K562 (cell line): ENCODE measurements around the gene FUNDC1. TPM values are rescaled to one million over a fixed set of nuclear protein-coding genes. Genes with fewer than 3 reads are reported as not detected.

Experiments used
- ATAC-seq: fragments of 200-7000 bp; cut with Tn5 transposase; 3 replicates; pipeline ENCODE4 v1.9.1; 2020; ENCODE audit warnings: moderate library complexity
- BruUV-seq: library from RNA; stranded (reverse); fragments of 400-500 nt; replicated peaks from 2 replicates; lab custom pipeline; 2021; lab: Mats Ljungman, UMichigan
- CTCF ChIA-PET: fragments of 300-600 bp; formaldehyde crosslinking; extraction: SDS; loops from one replicate; lab custom pipeline; 2021; ENCODE audit warnings: low intra/inter-chr PET ratio; lab: Yijun Ruan, JAX
- POLR2A ChIA-PET: fragments of 300-600, 350-650 bp; sonication (Branson Sonifier 250); formaldehyde crosslinking; extraction: SDS; loops from one replicate; lab custom pipeline; 2021; ENCODE audit warnings: antibody characterized with exemption, inconsistent platforms; lab: Yijun Ruan, JAX
- DNase-seq, 4 experiments: peaks; one replicate each; pipeline versions ENCODE4 v3.0.0 to v3.0.0-alpha.2; 2011 to 2018; ENCODE audit warnings: low spot score in 3 of 4, mixed read lengths in 3 of 4; ENCODE audit errors: extremely low read depth in 1 of 4
- FAIRE-seq: peaks from 2 replicates; lab custom pipeline; 2011; peaks lifted over from hg19 to GRCh38; lab: Jason Lieb, UNC
- H2AFZ ChIP-seq: 2 replicates; pipeline ENCODE4 v1.6.0; 2011; ENCODE audit warnings: low read depth, low read length, control low read depth, inconsistent platforms
- H3K27ac ChIP-seq: fragments of 200-600 bp; 3 replicates; pipeline ENCODE4 v1.8.0; 2011; ENCODE audit warnings: low read depth, mild to moderate bottlenecking, control low read depth, inconsistent platforms, low read length, moderate library complexity, mixed read lengths; ENCODE audit errors: extremely low read depth
- H3K27me3 ChIP-seq, 2 experiments: fragments of 300-600 bp in 1 of 2; 2 replicates in 1 of 2; 3 replicates in 1 of 2; pipeline versions ENCODE4 v1.6.0 to v1.8.0; 2011; ENCODE audit warnings: inconsistent platforms in 2 of 2, low read length in 2 of 2, mild to moderate bottlenecking in 1 of 2, mixed read lengths in 1 of 2, moderate library complexity in 1 of 2; ENCODE audit not compliant: control insufficient read depth in 2 of 2, insufficient read depth in 2 of 2
- H3K36me3 ChIP-seq: fragments of 300-600 bp; 3 replicates; pipeline ENCODE4 v1.8.0; 2011; ENCODE audit warnings: mild to moderate bottlenecking, low read length, inconsistent platforms; ENCODE audit not compliant: control insufficient read depth, insufficient read depth
- H3K4me1 ChIP-seq, 2 experiments: fragments of 200-600 bp in 1 of 2; replicated peaks in 1 of 2; 2 replicates in 1 of 2; 3 replicates in 1 of 2; pipeline versions ENCODE4 v1.5.1 to v1.8.0; 2011; ENCODE audit warnings: inconsistent platforms in 2 of 2, low read length in 2 of 2, mild to moderate bottlenecking in 1 of 2, mixed read lengths in 1 of 2, moderate library complexity in 1 of 2; ENCODE audit not compliant: control insufficient read depth in 2 of 2, insufficient read depth in 2 of 2
- H3K4me2 ChIP-seq: 2 replicates; pipeline ENCODE4 v1.6.1; 2011; ENCODE audit warnings: low read length, control low read depth, inconsistent platforms, mixed read lengths; ENCODE audit not compliant: insufficient read depth
- H3K4me3 ChIP-seq: fragments of 200-600 bp; sonication (generic), shearing (Covaris generic); 2 replicates; pipeline ENCODE4 v1.5.1; 2016; ENCODE audit warnings: control low read depth, inconsistent platforms
- H3K79me2 ChIP-seq: fragments of 200-600 bp; 3 replicates; pipeline ENCODE4 v1.8.0; 2011; ENCODE audit warnings: low read length, inconsistent platforms; ENCODE audit not compliant: control insufficient read depth, insufficient read depth
- H3K9ac ChIP-seq, 2 experiments: 2 replicates each; pipeline versions ENCODE4 v1.6.0 to v1.6.1; 2011; ENCODE audit warnings: low read depth in 2 of 2, low read length in 2 of 2, control low read depth in 1 of 2, inconsistent platforms in 1 of 2, mild to moderate bottlenecking in 1 of 2, mixed read lengths in 1 of 2; ENCODE audit not compliant: insufficient read depth in 1 of 2
- H3K9me1 ChIP-seq: one replicate; pipeline ENCODE4 v1.6.0; 2011; ENCODE audit warnings: inconsistent platforms, mild to moderate bottlenecking, low read length, moderate library complexity; ENCODE audit not compliant: control insufficient read depth, insufficient read depth
- H3K9me3 ChIP-seq: replicated peaks from 2 replicates; pipeline ENCODE4 v1.5.1; 2011; ENCODE audit warnings: low read depth, low read length, inconsistent platforms; ENCODE audit not compliant: control insufficient read depth, insufficient read depth
- H4K20me1 ChIP-seq: replicated peaks from 2 replicates; pipeline ENCODE4 v1.6.1; 2011; ENCODE audit warnings: low read length, inconsistent platforms, mixed read lengths; ENCODE audit not compliant: control insufficient read depth, insufficient read depth
- ATF3 ChIP-seq, 2 experiments: fragments of 450-650 bp in 1 of 2; sonication (generic) in 1 of 2; formaldehyde crosslinking in 1 of 2; IDR thresholded peaks in 1 of 2; conservative IDR thresholded peaks in 1 of 2; 2 replicates each; pipeline versions ENCODE4 v1.6.1 to v1.8.1; 2016 to 2023; ENCODE audit warnings: mild to moderate bottlenecking in 2 of 2, moderate library complexity in 2 of 2, inconsistent platforms in 1 of 2, missing genetic modification reagents in 1 of 2
- CUX1 ChIP-seq: fragments of 200-800 bp; sonication (Bioruptor generic); IDR thresholded peaks from 2 replicates; pipeline ENCODE4 v1.6.1; 2016; ENCODE audit warnings: missing genetic modification characterization, missing compliant biosample characterization
- MAX ChIP-seq: sonication (generic); formaldehyde crosslinking; IDR thresholded peaks from 2 replicates; pipeline ENCODE4 v1.9.0; 2022; ENCODE audit warnings: mild to moderate bottlenecking, missing genetic modification reagents
- MEF2D ChIP-seq: conservative IDR thresholded peaks from 2 replicates; pipeline ENCODE4 v1.6.1; 2016; ENCODE audit warnings: low read depth, missing genetic modification characterization, missing compliant biosample characterization
- MNT ChIP-seq, 2 experiments: fragments of 450-650 bp; conservative IDR thresholded peaks; 2 replicates each; pipeline ENCODE4 v1.6.1; 2017; ENCODE audit warnings: mild to moderate bottlenecking in 2 of 2, moderate library complexity in 2 of 2
- SETDB1 ChIP-seq: IDR thresholded peaks from one replicate; pipeline ENCODE4 v1.6.1; 2012; ENCODE audit warnings: low read length, control low read depth, inconsistent platforms
- SMAD1 ChIP-seq: fragments of 150-350 bp; IDR thresholded peaks from 2 replicates; pipeline ENCODE4 v1.6.1; 2014; ENCODE audit warnings: low read length, low read depth; ENCODE audit not compliant: partially characterized antibody
- TBP ChIP-seq: optimal IDR thresholded peaks from 2 replicates; pipeline ENCODE3; 2011; ENCODE audit warnings: low read depth, low read length, improper control_type of control experiment
- ZFX ChIP-seq: sonication (generic); formaldehyde crosslinking; IDR thresholded peaks from 2 replicates; pipeline ENCODE4 v1.8.0; 2022; ENCODE audit warnings: mild to moderate bottlenecking, missing genetic modification reagents, moderate library complexity
- ZNF239 ChIP-seq: fragments of 250-450 bp; sonication (Bioruptor Pico); IDR thresholded peaks from 2 replicates; pipeline ENCODE4 v1.4.0; 2020; ENCODE audit warnings: mild to moderate bottlenecking
- ZNF316 ChIP-seq: fragments of 450-650 bp; IDR thresholded peaks from 2 replicates; pipeline ENCODE4 v1.6.1; 2016
- ZNF449 ChIP-seq: fragments of 250-450 bp; sonication (Bioruptor Pico); IDR thresholded peaks from 2 replicates; pipeline ENCODE4 v1.8.0; 2022; ENCODE audit warnings: moderate library complexity, mild to moderate bottlenecking, inconsistent platforms
- WGBS: fragments of 100-300 bp; shearing (Covaris generic); methylation state at CpG from one replicate; pipeline ENCODE4 v1.1.6; 2016; ENCODE audit warnings: low coverage, mixed read lengths; ENCODE audit not compliant: insufficient coverage; ENCODE audit errors: missing lambda C conversion rate; 5-methylcytosine and 5-hydroxymethylcytosine counted together
- in situ Hi-C: fragments of 300-500 bp; cut with MboI; formaldehyde crosslinking; loops from 4 replicates; pipeline ENCODE4 v1.15.0; 2018; ENCODE audit warnings: inconsistent platforms, mixed read lengths
- intact Hi-C: fragments of 100-400 bp; cut with micrococcal nuclease; formaldehyde crosslinking; loops from 2 replicates; pipeline ENCODE4 v1.14.2; 2022
- polyA plus RNA-seq, 8 experiments: library from polyadenylated mRNA; depleted of rRNA in 4 of 8; stranded (reverse) in 5 of 8; unstranded in 3 of 8; fragments of >200 nt; fragmentation: Nextera tagmentation in 2 of 8; fragmentation: Illumina TruSeq in 1 of 8; extraction: Ambion mirVana in 2 of 8; extraction: Trizol in 1 of 8; gene quantifications; 2 replicates each; pipeline versions ENCODE4 v1.2.1 to v1.2.3, GENCODE V29; 2011 to 2014; ENCODE audit warnings: inconsistent platforms in 1 of 8, missing spikeins in 1 of 8
- total RNA-seq, 7 experiments: library from RNA; depleted of rRNA in 6 of 7; stranded (reverse); fragments of >200 nt in 6 of 7; fragmentation: Illumina TruSeq in 2 of 7; extraction: Trizol in 2 of 7; gene quantifications; 2 replicates each; pipeline versions ENCODE4 v1.2.1 to v1.2.3, GENCODE V29; 2011 to 2021; ENCODE audit warnings: low replicate concordance in 1 of 7

Gene FUNDC1
- total and polyA plus RNA-seq, 9 of the 15 experiments (the other 6 are each of a cell fraction or from before 2014, with no cell fraction given), result 15.6 to 59.1 (median 29.3) TPM

GRCh38 chrX:44585866-44586265 lies 43.2 kb upstream of the FUNDC1 start:
- in situ Hi-C loops, result no loop called here
- no peak overlapping the region for H2AFZ ChIP-seq
- H3K9me3 ChIP-seq, result no peaks in the 10 kb centered on the region
- FAIRE-seq, result no peak
- H3K9me1 ChIP-seq, result no peaks in the 10 kb centered on the region
- no peak overlapping the region for H3K27ac ChIP-seq
- BruUV-seq, result no TSS peak
- H3K36me3 ChIP-seq, result no peaks in the 10 kb centered on the region
- CTCF ChIA-PET, result no interaction called here
- no peak overlapping the region for H3K9ac ChIP-seq
- intact Hi-C loops, result no loop called here
- no peaks in the 10 kb centered on the region for H4K20me1 ChIP-seq
- TF ChIP-seq ZNF449 (CRISPR knock-in tag), result no peak
- no peak for TF ChIP-seq ZFX (CRISPR knock-in tag)
- TF ChIP-seq CUX1, result no peak
- TF ChIP-seq TBP, result no peak
- TF ChIP-seq SETDB1, result no peak
- TF ChIP-seq SMAD1, result no peak
- no peak for TF ChIP-seq ZNF316
- no peak for TF ChIP-seq ATF3 (IDR thresholded peaks at IDR 0.05)
- TF ChIP-seq ATF3 (CRISPR knock-in tag; conservative IDR thresholded peaks at IDR 0.05), result no peak
- TF ChIP-seq MAX, result no peak
- TF ChIP-seq MEF2D, result no peak
- TF ChIP-seq MNT (conservative IDR thresholded peaks at IDR 0.05), result no peak
- TF ChIP-seq ZNF239 (CRISPR knock-in tag), result no peak
- TF ChIP-seq, all 486 proteins: peak for 0
- POLR2A ChIA-PET, result no interaction called here
- H3K4me2 ChIP-seq, result no peak overlapping the region
- ATAC-seq (no peak), DNase-seq (no peak)
- H3K4me3 ChIP-seq, result no peak overlapping the region
- no peaks in the 10 kb centered on the region for H3K79me2 ChIP-seq
- 24% methylated on average over 3 of the region's 3 CpGs for WGBS
- H3K27me3 ChIP-seq, result no peaks in the 10 kb centered on the region
- H3K4me1 ChIP-seq, result no peaks in the 10 kb centered on the region
